HG03064 (cell line): ENCODE results near the gene RUNX1.
A peak's percentile ranks its signal among the peaks of the same experiment; 100 is the strongest.

Experiments used
- ATAC-seq: cut with Tn5 transposase; IDR thresholded peaks from one replicate; pipeline ENCODE4 v1.9.1; 2021; ENCODE audit warnings: low read depth; ENCODE audit not compliant: unreplicated experiment

RUNX1 gene

GRCh38 chr21:35038772-35039319 lies 10.3 kb downstream of the RUNX1 start:
- ATAC-seq, result no peak

GRCh38 chr21:35037384-35037765 lies 11.7 kb downstream of the RUNX1 start:
- ATAC-seq, result no peak

DNA sequence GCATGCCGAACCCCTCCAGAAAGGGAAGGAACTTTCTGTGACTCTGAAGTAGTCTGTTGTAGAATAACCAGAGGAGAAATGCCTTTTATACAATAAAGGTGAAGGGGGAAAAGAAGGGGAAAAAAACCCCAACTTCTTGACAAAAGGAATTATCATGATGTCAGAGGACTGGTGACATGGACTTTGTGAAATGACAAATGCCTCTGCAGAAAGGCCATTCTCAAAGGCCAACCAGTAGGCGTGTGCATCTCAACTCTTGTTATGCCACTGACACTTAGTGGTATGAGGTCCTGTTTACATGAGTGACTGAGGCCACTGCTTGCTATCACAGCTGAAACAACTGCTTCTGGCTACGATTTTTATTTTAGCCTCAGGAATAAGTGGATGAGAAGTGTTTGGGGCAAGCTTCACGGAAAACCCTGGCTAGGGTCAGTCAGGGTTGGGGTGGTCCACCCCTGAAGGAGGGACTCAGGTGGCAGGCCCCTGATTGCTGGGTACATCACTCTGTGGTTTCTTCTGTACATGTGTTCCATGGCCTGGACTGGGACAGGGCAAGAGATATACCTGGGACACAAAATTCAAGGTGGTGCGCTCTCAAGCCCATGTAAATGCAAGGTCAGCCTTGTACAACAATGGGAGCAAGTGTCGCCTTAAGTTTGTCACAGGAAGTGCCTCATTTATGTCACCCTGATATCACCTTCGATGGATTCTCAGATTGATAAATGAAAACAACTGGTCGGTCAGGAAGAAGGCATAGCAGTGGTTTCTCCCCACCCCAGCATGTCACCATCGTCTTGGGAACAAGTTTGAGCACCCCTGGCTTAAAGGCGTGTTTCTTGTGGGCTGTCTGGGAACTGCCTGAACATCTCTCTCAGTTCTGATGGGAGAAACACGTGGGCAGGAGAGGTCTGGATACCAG lies 12.4 kb downstream of the RUNX1 start:
- no peak for ATAC-seq

DNA sequence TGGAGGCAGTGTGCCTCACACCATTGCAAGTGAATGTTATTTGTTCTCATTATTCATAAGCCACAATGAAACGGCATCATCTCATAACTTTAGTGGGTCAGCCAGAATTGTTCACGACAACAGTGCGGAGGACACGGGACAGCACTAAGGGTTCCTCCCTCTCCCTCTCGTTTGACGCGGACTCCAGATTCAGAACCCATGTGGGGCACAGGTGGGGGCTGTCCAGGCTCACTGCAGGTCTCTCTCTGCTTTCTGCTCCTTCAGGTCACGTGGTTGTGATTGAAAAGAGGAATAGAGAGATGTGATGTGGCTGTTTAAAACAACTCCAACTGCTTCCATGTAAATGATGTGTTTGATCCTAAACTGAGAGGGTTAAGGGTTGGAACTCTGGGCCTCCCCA lies 13.5 kb downstream of the RUNX1 start:
- ATAC-seq, result no peak

- no peak for ATAC-seq
Observed at GRCh38 chr21:35035116-35035515, 14.0 kb downstream of the RUNX1 start.

- no peak for ATAC-seq
Observed at GRCh38 chr21:35034203-35034926, 14.7 kb downstream of the RUNX1 start.

DNA sequence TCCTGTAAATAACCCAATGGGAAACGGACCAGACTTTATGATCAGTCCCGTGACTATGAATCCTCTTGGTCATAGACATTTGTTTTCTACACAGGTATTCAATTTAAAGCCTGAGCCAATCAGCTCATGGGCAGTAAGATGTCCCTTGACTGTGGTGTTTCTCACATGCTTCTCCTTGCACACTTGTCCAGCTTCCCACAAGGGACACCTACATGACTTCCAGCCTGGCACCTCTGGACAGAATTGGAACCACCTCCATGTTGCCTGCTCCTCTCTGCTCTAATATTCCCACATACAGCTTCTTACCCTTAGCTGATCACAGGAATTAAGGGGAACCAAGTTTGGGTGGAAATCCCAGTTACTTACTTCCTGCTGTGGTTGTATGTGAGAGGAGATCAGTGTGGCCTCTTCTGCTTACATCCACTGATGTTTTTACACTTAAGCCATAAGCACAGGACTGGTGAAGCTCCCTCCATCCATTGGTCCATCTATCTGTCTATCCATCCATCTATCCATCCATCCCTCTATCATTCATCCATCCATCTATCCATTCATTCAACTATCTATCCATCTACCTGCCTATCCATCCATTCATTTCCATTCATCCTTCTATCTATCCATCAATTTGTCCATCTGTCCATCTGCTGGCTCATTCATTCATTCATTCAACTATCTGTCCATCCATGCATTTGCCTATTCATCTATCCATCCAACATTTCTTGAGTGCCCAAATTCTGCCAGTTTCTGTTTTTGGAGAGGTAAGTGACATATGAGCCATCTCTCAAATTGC lies 16.4 kb downstream of the RUNX1 start:
- no peak for ATAC-seq

GRCh38 chr21:35028451-35028978 lies 20.6 kb downstream of the RUNX1 start:
- ATAC-seq, result no peak

DNA sequence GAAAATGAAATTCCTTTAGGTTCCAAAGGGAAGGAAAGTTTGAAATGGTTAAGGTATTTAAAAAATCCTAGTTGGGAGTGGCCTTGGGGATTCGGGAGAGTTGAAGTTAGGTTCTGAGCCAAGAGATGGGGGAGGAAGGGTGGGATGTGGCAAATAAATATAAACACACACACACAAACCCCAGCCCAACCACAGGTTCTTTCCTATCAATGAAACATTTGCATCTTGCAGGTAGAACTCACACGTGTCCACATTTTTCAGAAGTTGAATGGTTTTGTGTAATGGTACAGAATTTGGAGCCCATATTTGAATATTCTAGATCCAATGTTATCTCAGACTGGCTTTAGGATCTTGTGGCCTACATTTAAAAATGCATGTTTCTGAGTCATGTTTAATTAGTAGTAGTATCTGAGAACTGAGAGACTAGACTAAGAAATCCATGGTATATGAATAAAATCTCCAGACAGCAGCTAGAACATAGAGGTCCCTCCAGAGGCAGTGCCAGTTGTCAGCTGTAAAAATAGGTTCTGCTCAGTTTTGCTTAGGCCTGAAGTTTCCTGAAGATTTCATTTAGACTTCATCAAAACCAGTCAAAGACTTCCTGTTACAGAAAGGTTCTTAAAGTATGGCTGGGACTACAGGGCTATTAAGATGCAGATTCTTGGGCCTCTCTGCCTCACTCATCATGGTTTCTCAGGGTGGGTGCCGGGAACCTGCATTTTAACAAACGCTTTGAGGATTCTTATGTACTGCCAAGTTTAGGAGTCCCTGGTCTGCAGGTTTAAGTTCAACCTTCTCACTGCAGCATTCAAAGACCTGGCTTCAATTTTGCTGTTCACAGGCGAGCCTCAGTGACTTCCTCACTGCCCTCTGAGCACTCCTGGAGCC lies 21.3 kb downstream of the RUNX1 start:
- ATAC-seq, result no peak

DNA sequence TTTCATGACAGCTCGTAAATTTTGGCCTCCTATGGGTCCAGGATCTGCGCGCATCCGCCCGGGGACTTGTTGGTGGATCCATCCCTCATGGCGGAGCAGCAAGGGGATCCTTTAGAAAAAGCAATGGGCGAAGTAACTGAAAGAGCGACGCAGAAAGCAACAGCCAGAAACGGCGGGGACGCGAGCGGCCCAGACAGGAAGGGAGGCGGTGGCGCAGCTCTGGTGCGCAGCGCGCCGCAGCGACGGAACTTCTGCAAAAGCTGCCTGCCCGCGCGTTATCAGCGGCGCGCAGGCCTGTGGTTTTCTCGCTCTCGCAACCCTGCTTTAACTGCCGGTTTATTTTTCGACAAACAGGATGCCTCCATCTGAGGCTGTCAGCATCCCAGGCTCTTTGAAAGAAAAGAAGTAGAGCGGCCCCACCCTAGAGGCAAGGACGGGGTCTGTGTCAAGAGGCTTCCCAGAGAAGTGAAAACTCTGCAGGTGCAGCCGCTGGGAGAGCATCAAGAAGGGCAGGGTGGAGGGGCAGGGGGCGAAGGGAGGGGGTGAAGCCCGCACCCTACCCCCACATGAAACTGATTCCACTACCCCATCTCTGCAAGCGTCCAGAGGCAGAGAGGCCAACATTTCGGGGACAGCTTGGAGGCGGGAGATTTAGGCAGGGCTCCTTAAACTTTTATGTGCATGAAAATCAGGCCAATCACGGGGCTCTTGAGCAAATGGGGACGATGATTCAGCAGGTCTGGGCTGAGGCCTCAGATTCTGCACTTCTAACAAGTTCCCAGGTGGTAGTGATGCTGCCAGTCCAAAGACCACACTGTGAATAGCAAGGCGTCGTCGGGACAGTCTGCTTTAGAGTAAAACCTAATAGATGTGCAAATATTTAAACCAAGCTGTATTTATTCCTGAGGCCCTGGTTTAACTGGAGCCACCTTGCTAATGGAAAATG lies 22.2 kb downstream of the RUNX1 start:
- peak; percentile 74 for ATAC-seq

GRCh38 chr21:35026153-35026500 lies 23.0 kb downstream of the RUNX1 start:
- no peak for ATAC-seq

DNA sequence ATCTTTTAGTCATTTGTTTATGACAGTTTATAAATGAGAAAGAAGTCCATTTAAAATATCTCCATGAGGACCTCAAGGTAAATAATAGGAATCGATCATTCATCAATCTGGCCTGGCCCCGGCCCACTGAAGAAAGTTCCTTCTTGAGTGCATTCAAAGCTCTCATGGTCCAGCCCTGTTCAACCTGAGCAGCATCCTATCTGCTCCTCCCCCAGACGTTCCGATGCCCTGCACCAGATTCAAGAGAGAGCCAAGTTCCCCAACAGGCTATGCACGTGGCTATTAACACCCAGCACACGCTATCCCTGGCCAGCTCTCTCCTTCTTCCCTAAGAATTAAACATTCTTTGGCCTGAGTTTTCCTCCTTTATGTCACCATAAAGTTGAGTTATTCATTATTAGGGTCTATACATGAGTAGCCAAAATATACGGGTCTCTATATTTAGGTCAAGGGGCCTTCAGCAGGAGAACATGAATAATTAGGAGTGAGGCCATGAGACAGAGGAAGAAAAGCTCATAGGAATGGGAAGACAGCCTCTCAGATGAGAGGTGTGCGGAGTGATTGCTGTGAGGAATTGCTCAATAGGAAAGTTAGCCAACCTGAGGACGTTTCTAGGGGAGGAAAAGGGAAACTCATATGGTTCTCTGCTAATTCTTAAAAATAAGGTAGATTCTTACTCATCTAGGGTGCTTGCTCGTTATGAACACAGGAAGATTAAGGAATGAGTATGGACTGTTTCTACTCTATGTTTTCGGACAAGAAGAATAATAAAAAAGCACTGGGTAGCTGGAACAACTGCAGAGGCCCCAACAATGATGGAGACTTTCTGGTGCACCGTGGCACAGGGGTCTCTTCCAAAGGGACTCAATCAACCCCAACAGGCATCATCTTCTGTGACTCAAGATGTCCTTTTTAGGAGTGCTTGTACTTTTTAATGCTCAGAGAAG lies 23.6 kb downstream of the RUNX1 start:
- ATAC-seq, result no peak

DNA sequence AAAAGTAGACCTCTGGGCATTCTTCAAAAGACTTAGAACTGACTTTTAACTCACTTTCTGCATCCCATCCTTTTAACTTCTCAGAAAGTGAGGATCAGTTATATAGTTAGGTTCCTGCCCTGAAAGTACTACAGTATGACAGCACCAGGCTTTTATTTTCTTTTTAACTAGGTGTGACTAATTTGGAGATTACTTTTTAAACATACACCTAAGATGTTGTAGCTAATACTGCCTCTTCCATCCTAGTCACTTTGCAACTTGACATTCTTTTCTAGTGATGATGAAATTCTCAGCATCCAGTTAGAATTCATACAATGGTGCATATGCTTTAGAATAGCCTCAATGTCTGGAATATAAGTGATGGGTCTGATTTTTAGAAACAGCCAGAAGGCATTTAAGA lies 24.6 kb downstream of the RUNX1 start:
- ATAC-seq, result no peak

GRCh38 chr21:35024071-35024420 lies 25.1 kb downstream of the RUNX1 start:
- no peak for ATAC-seq

GRCh38 chr21:35023396-35024070 lies 25.6 kb downstream of the RUNX1 start:
- no peak for ATAC-seq

DNA sequence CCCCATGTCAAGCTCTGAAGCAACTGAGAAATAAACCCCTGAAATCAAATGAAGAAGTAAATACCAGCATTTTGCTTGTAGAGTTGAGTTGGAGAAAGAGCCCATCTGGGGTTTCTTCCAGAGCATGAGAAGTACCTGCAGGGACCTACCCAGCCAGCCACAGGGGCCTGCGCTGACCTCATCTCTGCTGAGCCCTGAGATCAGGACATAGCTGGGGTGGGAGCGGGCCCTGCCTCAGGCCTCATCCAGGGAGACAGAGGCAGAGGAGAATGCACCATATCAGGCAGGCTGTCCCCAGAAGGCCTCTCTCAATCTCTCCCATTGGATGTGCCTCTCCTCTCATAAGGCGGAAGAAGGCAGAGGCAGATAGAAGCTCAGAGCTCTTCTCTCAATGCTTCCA lies 27.6 kb downstream of the RUNX1 start:
- no peak for ATAC-seq

GRCh38 chr21:35020902-35021301 lies 28.2 kb downstream of the RUNX1 start:
- ATAC-seq, result no peak
